Adrenal gland (tissue), 12 donors: ENCODE measurements around the gene UXT. TPM values are rescaled to one million over a fixed set of nuclear protein-coding genes. Genes with fewer than 3 reads are reported as not detected.

Source experiments
- DNase-seq, 7 donors: peaks; one replicate each; pipeline ENCODE4 v3.0.0-alpha.2; 2019 to 2020
- H3K27ac ChIP-seq, 5 donors: fragments of 200-600 bp; sonication (generic) in 4 of 5; 1 replicate in 3 of 5; 2 replicates in 2 of 5; pipeline versions ENCODE4 v1.5.1 to v1.8.0; 2016 to 2020; ENCODE audit warnings: mild to moderate bottlenecking in 1 of 5
- H3K27me3 ChIP-seq: fragments of 200-600 bp; 2 replicates; pipeline ENCODE4 v1.8.0; 2021
- H3K36me3 ChIP-seq, 2 donors: fragments of 200-600 bp; replicated peaks in 1 of 2; 1 replicate in 1 of 2; 2 replicates in 1 of 2; pipeline versions ENCODE4 v1.5.1 to v1.8.0; 2018 to 2022
- H3K4me1 ChIP-seq, 2 donors: fragments of 200-600 bp; replicated peaks in 1 of 2; 1 replicate in 1 of 2; 2 replicates in 1 of 2; pipeline versions ENCODE4 v1.5.1 to v1.8.0; 2018 to 2021
- H3K4me3 ChIP-seq, 4 donors: fragments of 200-600 bp; sonication (generic) in 3 of 4; one replicate each; pipeline ENCODE4 v1.5.1; 2016 to 2018
- H3K9me3 ChIP-seq, 3 donors: fragments of 200-600 bp; sonication (generic) in 1 of 3; replicated peaks in 1 of 3; 1 replicate in 2 of 3; 2 replicates in 1 of 3; pipeline versions ENCODE4 v1.5.1 to v1.8.0; 2016 to 2021
- POLR2A ChIP-seq, 2 donors: fragments of 450-650 bp; IDR thresholded peaks; one replicate each; pipeline ENCODE4 v1.6.1; 2017; ENCODE audit warnings: antibody characterized with exemption in 2 of 2, mild to moderate bottlenecking in 2 of 2, moderate library complexity in 1 of 2
- whole genome bisulfite sequencing, 4 donors: extraction: QIAGEN DNeasy Blood & Tissue Kit in 2 of 4; methylation state at CpG; one replicate each; pipeline versions ENCODE4 v1.1.5 to v1.1.7; 2013 to 2017; 5-methylcytosine and 5-hydroxymethylcytosine counted together
- intact Hi-C, 2 donors: fragments of 100-400 bp; cut with DNase I; formaldehyde crosslinking; loops; one replicate each; pipeline versions ENCODE4 v1.14.1 to v1.15.0; 2022 to 2023
- polyA plus RNA-seq, 3 donors: library from polyadenylated mRNA; stranded (reverse); fragments of 200-250 nt in 2 of 3; fragments of 350-450 nt in 1 of 3; fragmentation: Illumina TruSeq in 1 of 3; extraction: RNeasy Lipid Tissue Mini Kit (QIAGEN cat#74804) in 1 of 3; gene quantifications; one replicate each; pipeline ENCODE4 v1.2.3, GENCODE V29; 2013 to 2014
- total RNA-seq, 9 donors: library from RNA; depleted of rRNA in 4 of 9; stranded (reverse); fragments of >200 nt in 4 of 9; fragments of 120-200 nt in 1 of 9; fragmentation: NEBNext Ultra II Directional in 1 of 9; extraction: Animal tissue kit (Norgen Biotek cat#: 25700) in 1 of 9; gene quantifications; one replicate each; pipeline versions ENCODE4 v1.1.0 to v1.2.4, GENCODE V29; 2013 to 2023
- TF ChIP-seq, protein P1 (sequence below), 6 experiments: fragments of 450-650 bp in 4 of 6; fragments of 200-600 bp in 2 of 6; sonication (generic) in 1 of 6; IDR thresholded peaks; 1 replicate in 5 of 6; 2 replicates in 1 of 6; pipeline versions ENCODE4 v1.5.1 to v1.8.0; 2016 to 2021; ENCODE audit warnings: antibody characterized with exemption in 6 of 6, mild to moderate bottlenecking in 2 of 6, moderate library complexity in 1 of 6
- donor health status: healthy with polysubstance abuse.
- donor health status: Bipolar disorder and iron deficiency.
- donor health status: DM: yes; HTN: yes; CAD: no.
- donor health status: DM: no; HTN: no; CAD: no.
- donor health status: DM: no; HTN: no; CAD: no.
- donor health status: DM: yes; HTN: yes; CAD: no.

The UXT gene
- total and polyA plus RNA-seq, 12 donors, result 120 to 176 (median 151) TPM

GRCh38 chrX:47611926-47612325 lies 47.1 kb downstream of the UXT start:
- DNase-seq, result peak in 2 of 7 donors; percentile 5 to 21
- no peaks in the 10 kb centered on the region for H3K4me1 ChIP-seq
- no peak overlapping the region for H3K27ac ChIP-seq
- TF ChIP-seq, protein P1, sequence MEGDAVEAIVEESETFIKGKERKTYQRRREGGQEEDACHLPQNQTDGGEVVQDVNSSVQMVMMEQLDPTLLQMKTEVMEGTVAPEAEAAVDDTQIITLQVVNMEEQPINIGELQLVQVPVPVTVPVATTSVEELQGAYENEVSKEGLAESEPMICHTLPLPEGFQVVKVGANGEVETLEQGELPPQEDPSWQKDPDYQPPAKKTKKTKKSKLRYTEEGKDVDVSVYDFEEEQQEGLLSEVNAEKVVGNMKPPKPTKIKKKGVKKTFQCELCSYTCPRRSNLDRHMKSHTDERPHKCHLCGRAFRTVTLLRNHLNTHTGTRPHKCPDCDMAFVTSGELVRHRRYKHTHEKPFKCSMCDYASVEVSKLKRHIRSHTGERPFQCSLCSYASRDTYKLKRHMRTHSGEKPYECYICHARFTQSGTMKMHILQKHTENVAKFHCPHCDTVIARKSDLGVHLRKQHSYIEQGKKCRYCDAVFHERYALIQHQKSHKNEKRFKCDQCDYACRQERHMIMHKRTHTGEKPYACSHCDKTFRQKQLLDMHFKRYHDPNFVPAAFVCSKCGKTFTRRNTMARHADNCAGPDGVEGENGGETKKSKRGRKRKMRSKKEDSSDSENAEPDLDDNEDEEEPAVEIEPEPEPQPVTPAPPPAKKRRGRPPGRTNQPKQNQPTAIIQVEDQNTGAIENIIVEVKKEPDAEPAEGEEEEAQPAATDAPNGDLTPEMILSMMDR (IDR thresholded peaks at IDR 0.05), result no peak
- no peak for TF ChIP-seq POLR2A (IDR thresholded peaks at IDR 0.05)
- WGBS, 4 donors, result 56 to 86% (median 74%) methylated on average over 1 to 2 of the region's 2 CpGs
- H3K4me3 ChIP-seq, result no peak overlapping the region
- no peaks in the 10 kb centered on the region for H3K36me3 ChIP-seq
- peaks cover under 1% of the 10 kb centered on the region for H3K27me3 ChIP-seq
- no peaks in the 10 kb centered on the region for H3K9me3 ChIP-seq
- intact Hi-C loops, result no loop called here

DNA sequence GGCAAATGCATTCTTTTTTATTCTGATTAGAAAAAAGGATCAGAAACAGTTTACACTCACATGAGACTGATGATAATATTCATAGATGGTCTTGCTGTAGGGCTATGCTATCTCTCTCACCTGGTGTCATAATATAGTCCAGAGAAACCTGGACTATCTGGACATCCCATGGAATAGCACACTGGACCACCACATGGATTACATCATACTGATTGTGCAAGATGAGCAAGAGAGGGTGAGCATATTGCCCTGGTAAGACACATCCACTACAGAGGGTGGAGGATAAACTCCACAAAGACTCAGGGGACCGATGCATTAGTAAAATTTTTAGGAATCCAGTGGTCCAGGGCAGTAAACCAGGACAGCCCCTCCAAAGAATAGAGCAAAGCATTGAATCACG lies 47.5 kb downstream of the UXT start:
- intact Hi-C loops, result no loop called here
- H3K36me3 ChIP-seq, result no peaks in the 10 kb centered on the region
- no peaks in the 10 kb centered on the region for H3K4me1 ChIP-seq
- no peak for TF ChIP-seq POLR2A (IDR thresholded peaks at IDR 0.05)
- TF ChIP-seq, protein P1 (IDR thresholded peaks at IDR 0.05), result no peak
- 43 to 85% (median 78%) methylated on average over 2 of the region's 2 CpGs; no CpG with 5 or more reads in 1 of the 4 donors for WGBS, 4 donors
- no peak overlapping the region for H3K27ac ChIP-seq
- no peak for DNase-seq
- no peaks in the 10 kb centered on the region for H3K27me3 ChIP-seq
- H3K9me3 ChIP-seq, result no peaks in the 10 kb centered on the region
- H3K4me3 ChIP-seq, result no peak overlapping the region

GRCh38 chrX:47610511-47610910 lies 48.5 kb downstream of the UXT start:
- WGBS, 4 donors, result 78 to 81% (median 79%) methylated on average over 4 of the region's 4 CpGs
- intact Hi-C loops, result no loop called here
- H3K4me1 ChIP-seq, result no peaks in the 10 kb centered on the region
- no peaks in the 10 kb centered on the region for H3K36me3 ChIP-seq
- no peak overlapping the region for H3K27ac ChIP-seq
- H3K9me3 ChIP-seq, result no peaks in the 10 kb centered on the region
- DNase-seq, result no peak
- H3K4me3 ChIP-seq, result no peak overlapping the region
- no peaks in the 10 kb centered on the region for H3K27me3 ChIP-seq
- TF ChIP-seq, protein P1 (IDR thresholded peaks at IDR 0.05), result no peak
- no peak for TF ChIP-seq POLR2A (IDR thresholded peaks at IDR 0.05)

DNA sequence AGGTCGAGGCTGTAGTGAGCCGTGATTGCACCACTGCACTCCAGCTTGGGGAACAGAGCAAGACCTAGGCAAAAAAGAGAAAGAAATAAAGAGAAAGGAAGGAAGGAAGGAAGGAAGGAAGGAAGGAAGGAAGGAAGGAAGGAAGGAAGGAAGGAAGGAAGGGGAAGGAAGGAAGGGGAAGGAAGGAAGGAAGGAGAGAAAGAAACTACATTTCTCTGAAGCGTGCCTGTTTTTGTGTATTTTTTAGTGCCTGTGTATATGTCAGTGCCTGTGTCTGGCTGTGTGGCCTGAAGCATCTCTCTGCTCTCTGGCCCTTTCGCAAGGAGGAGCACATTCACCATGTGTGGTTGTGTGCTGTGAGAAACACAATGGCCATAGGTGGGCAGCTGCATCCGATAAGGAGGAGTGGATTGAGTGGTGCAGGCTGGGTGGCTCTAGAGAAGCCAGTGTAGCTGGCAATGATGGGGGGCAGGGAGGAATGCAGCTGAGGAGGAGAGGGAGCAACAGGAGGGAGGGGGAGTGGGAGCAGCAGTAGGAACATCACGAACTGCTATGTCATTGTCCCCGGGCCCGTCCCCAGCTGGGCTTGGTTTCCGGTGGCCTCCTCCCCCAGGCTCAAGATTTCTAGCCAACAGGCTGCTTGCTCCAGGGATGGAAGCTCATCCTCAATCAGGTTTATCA lies 50.7 kb downstream of the UXT start:
- H3K4me1 ChIP-seq, result no peaks in the 10 kb centered on the region
- H3K4me3 ChIP-seq, result no peak overlapping the region
- no peak overlapping the region for H3K27ac ChIP-seq
- no peaks in the 10 kb centered on the region for H3K36me3 ChIP-seq
- 70 to 73% (median 71%) methylated on average over 8 to 9 of the region's 9 CpGs for WGBS, 4 donors
- no peak for TF ChIP-seq POLR2A (IDR thresholded peaks at IDR 0.05)
- TF ChIP-seq, protein P1 (IDR thresholded peaks at IDR 0.05), result no peak
- intact Hi-C loops, result no loop called here
- DNase-seq, result peak in 2 of 7 donors; percentile 11 to 53
- peaks cover 6% of the 10 kb centered on the region for H3K27me3 ChIP-seq
- no peaks in the 10 kb centered on the region for H3K9me3 ChIP-seq
